Panc1 (cell line): ENCODE measurements around the gene SLC4A1AP. TPM values are rescaled to one million over a fixed set of nuclear protein-coding genes. Genes with fewer than 3 reads are reported as not detected.

ENCODE experiments used
- ATAC-seq: fragments of 200-7000 bp; cut with Tn5 transposase; 2 replicates; pipeline ENCODE4 v1.9.1; 2020; ENCODE audit warnings: mild to moderate bottlenecking, moderate library complexity
- BruUV-seq: library from RNA; stranded (reverse); fragments of 400-500 nt; replicated peaks from 2 replicates; lab custom pipeline; 2021; lab: Mats Ljungman, UMichigan
- CTCF ChIA-PET: fragments of 300-600 bp; sonication (Branson Sonifier 250); formaldehyde crosslinking; loops from one replicate; lab custom pipeline; 2022; ENCODE audit warnings: antibody characterized with exemption; lab: Charles Lee
- POLR2A ChIA-PET: fragments of 300-600 bp; sonication (Branson Sonifier 250); formaldehyde crosslinking; loops from one replicate; lab custom pipeline; 2022; ENCODE audit warnings: antibody characterized with exemption; lab: Charles Lee
- DNase-seq: peaks from one replicate; pipeline ENCODE4 v3.0.0-alpha.2; 2010; ENCODE audit warnings: low read depth, low spot score
- H3K27ac ChIP-seq: 2 replicates; pipeline ENCODE4 v1.5.1; 2011; ENCODE audit warnings: mild to moderate bottlenecking, low read length, inconsistent platforms
- H3K27me3 ChIP-seq: fragments of 200-500 bp; sonication (Bioruptor generic); 2 replicates; pipeline ENCODE4 v1.6.0; 2014; ENCODE audit warnings: low read length, inconsistent platforms; ENCODE audit not compliant: control insufficient read depth, insufficient read depth
- H3K36me3 ChIP-seq: fragments of 200-500 bp; sonication (Bioruptor generic); 2 replicates; pipeline ENCODE4 v1.5.1; 2014; ENCODE audit warnings: inconsistent platforms, mild to moderate bottlenecking, low read length, moderate library complexity; ENCODE audit not compliant: control insufficient read depth, insufficient read depth
- H3K4me1 ChIP-seq: 2 replicates; pipeline ENCODE4 v1.5.1; 2011; ENCODE audit warnings: inconsistent platforms, mild to moderate bottlenecking, low read length, moderate library complexity; ENCODE audit not compliant: control insufficient read depth, insufficient read depth
- H3K4me3 ChIP-seq, 2 experiments: 2 replicates each; pipeline ENCODE4 v1.5.1; 2011 to 2012; ENCODE audit warnings: low read depth in 2 of 2, low read length in 2 of 2, mild to moderate bottlenecking in 2 of 2, inconsistent platforms in 1 of 2, moderate library complexity in 1 of 2
- H3K9me3 ChIP-seq: fragments of 200-500 bp; sonication (Bioruptor generic); 2 replicates; pipeline ENCODE4 v1.5.1; 2014; ENCODE audit warnings: low read depth, mild to moderate bottlenecking, inconsistent platforms, low read length, moderate library complexity; ENCODE audit not compliant: control insufficient read depth, insufficient read depth
- CTCF ChIP-seq: fragments of 450-650 bp; IDR thresholded peaks from 2 replicates; pipeline ENCODE4 v1.5.1; 2017; ENCODE audit warnings: mild to moderate bottlenecking
- POLR2AphosphoS5 ChIP-seq: IDR thresholded peaks from 2 replicates; pipeline ENCODE4 v1.6.1; 2012; ENCODE audit warnings: mild to moderate bottlenecking, low read depth, low read length, moderate library complexity
- SIN3A ChIP-seq: IDR thresholded peaks from 2 replicates; pipeline ENCODE4 v1.6.1; 2012; ENCODE audit warnings: low read depth, mild to moderate bottlenecking, low read length, moderate library complexity, borderline replicate concordance; ENCODE audit not compliant: insufficient read depth
- TCF7L2 ChIP-seq: IDR thresholded peaks from 2 replicates; pipeline ENCODE4 v1.6.1; 2011; ENCODE audit warnings: mild to moderate bottlenecking, low read depth, low read length, inconsistent platforms
- in situ Hi-C: cut with HindIII; loops from 2 replicates; pipeline ENCODE4 v1.10.0; 2016; ENCODE audit warnings: low sequenced_read_pairs, low pct_unique_long_range_greater_than_20kb
- intact Hi-C: fragments of 100-400 bp; cut with micrococcal nuclease; formaldehyde crosslinking; loops from one replicate; pipeline ENCODE4 v1.10.0; 2022; ENCODE audit not compliant: unreplicated experiment
- total RNA-seq: library from RNA; stranded (reverse); gene quantifications from one replicate; pipeline ENCODE4 v1.2.1, GENCODE V29; 2021; ENCODE audit not compliant: unreplicated experiment
- TF ChIP-seq, protein P1 (sequence below), 2 experiments: IDR thresholded peaks; 2 replicates each; pipeline ENCODE4 v1.6.1; 2011 to 2012; ENCODE audit warnings: low read depth in 2 of 2, control low read depth in 1 of 2, low read length in 1 of 2, mild to moderate bottlenecking in 1 of 2, moderate library complexity in 1 of 2; ENCODE audit not compliant: insufficient read depth in 1 of 2

SLC4A1AP gene
- total RNA-seq, 1 experiment from 2014 or later: 22.2 TPM

GRCh38 chr2:27708257-27708654 lies 44.6 kb downstream of the SLC4A1AP start:
- in situ Hi-C loops: no loop called here
- ChIA-PET CTCF (no interaction called here), POLR2A (interaction anchor here (0.6 kb wide), 1 partner anchor 230 kb away, joined by 4 read pairs; no protein-coding TSS in a partner anchor)
- H3K4me1 ChIP-seq: peaks cover 9% of the 10 kb centered on the region; the same call in 1 of the 2 replicates
- no peak for TF ChIP-seq POLR2AphosphoS5
- no peak for TF ChIP-seq TCF7L2
- no peak for TF ChIP-seq SIN3A
- TF ChIP-seq, protein P1, sequence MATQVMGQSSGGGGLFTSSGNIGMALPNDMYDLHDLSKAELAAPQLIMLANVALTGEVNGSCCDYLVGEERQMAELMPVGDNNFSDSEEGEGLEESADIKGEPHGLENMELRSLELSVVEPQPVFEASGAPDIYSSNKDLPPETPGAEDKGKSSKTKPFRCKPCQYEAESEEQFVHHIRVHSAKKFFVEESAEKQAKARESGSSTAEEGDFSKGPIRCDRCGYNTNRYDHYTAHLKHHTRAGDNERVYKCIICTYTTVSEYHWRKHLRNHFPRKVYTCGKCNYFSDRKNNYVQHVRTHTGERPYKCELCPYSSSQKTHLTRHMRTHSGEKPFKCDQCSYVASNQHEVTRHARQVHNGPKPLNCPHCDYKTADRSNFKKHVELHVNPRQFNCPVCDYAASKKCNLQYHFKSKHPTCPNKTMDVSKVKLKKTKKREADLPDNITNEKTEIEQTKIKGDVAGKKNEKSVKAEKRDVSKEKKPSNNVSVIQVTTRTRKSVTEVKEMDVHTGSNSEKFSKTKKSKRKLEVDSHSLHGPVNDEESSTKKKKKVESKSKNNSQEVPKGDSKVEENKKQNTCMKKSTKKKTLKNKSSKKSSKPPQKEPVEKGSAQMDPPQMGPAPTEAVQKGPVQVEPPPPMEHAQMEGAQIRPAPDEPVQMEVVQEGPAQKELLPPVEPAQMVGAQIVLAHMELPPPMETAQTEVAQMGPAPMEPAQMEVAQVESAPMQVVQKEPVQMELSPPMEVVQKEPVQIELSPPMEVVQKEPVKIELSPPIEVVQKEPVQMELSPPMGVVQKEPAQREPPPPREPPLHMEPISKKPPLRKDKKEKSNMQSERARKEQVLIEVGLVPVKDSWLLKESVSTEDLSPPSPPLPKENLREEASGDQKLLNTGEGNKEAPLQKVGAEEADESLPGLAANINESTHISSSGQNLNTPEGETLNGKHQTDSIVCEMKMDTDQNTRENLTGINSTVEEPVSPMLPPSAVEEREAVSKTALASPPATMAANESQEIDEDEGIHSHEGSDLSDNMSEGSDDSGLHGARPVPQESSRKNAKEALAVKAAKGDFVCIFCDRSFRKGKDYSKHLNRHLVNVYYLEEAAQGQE (IDR thresholded peaks at IDR 0.05; ENCODE audit: insufficient read depth in 1 of 2, low read depth in 2 of 2, low read length in 1 of 2): no peak
- TF ChIP-seq CTCF: no peak
- no peak overlapping the region for H3K4me3 ChIP-seq
- H3K36me3 ChIP-seq: no peaks in the 10 kb centered on the region
- H3K27ac ChIP-seq: no peak overlapping the region
- intact Hi-C loops: no loop called here
- no peaks in the 10 kb centered on the region for H3K9me3 ChIP-seq
- ATAC-seq: no peak
- no peak for DNase-seq
- no TSS peak for BruUV-seq
- no peaks in the 10 kb centered on the region for H3K27me3 ChIP-seq

- intact Hi-C loops: no loop called here
- ATAC-seq (no peak), DNase-seq (no peak)
- Histone ChIP-seq H3K36me3 (no peaks in the 10 kb centered on the region), H3K4me1 (peaks cover 9% of the 10 kb centered on the region; the same call in 1 of the 2 replicates), H3K9me3 (no peaks in the 10 kb centered on the region), H3K27ac (no peak overlapping the region), H3K4me3 (no peak overlapping the region), H3K27me3 (no peaks in the 10 kb centered on the region)
- POLR2A ChIA-PET: interaction anchor here (0.6 kb wide), 2 partner anchors 230 to 828 kb away, joined by 3 to 4 read pairs; no protein-coding TSS in a partner anchor
- TF ChIP-seq SIN3A: no peak
- TF ChIP-seq POLR2AphosphoS5: no peak
- no peak for TF ChIP-seq CTCF
- no peak for TF ChIP-seq TCF7L2
- TF ChIP-seq, protein P1 (IDR thresholded peaks at IDR 0.05; ENCODE audit: insufficient read depth in 1 of 2, low read depth in 2 of 2, low read length in 1 of 2): no peak
- in situ Hi-C loops: no loop called here
- BruUV-seq: no TSS peak
- CTCF ChIA-PET: interaction anchor here (0.6 kb wide), 1 partner anchor 25 kb away, joined by 3 read pairs; no protein-coding TSS in a partner anchor
Measured at GRCh38 chr2:27708666-27709065, 45.0 kb downstream of the SLC4A1AP start.
